IgD-negative memory B cell (primary cell): Measurements from ENCODE around the gene KCNJ10. TPM values are rescaled to one million over a fixed set of nuclear protein-coding genes. Genes with fewer than 3 reads are reported as not detected.

Experiments used
- H3K27ac Mint-ChIP-seq, 3 donors: one replicate each; pipeline ENCODE4 v1.8.0; 2020 to 2022; ENCODE audit warnings: mild to moderate bottlenecking in 3 of 3, mixed read lengths in 3 of 3, moderate library complexity in 1 of 3
- H3K27me3 Mint-ChIP-seq: one replicate; pipeline ENCODE4 v1.8.0; 2021; ENCODE audit warnings: mixed read lengths
- H3K36me3 Mint-ChIP-seq: one replicate; pipeline ENCODE4 v1.8.0; 2020; ENCODE audit warnings: mild to moderate bottlenecking, mixed read lengths
- H3K4me1 Mint-ChIP-seq, 3 donors: one replicate each; pipeline ENCODE4 v1.8.0; 2020 to 2022; ENCODE audit warnings: mixed read lengths in 3 of 3, mild to moderate bottlenecking in 1 of 3
- H3K4me3 Mint-ChIP-seq, 4 donors: one replicate each; pipeline ENCODE4 v1.8.0; 2020 to 2022; ENCODE audit warnings: mild to moderate bottlenecking in 4 of 4, mixed read lengths in 4 of 4, moderate library complexity in 3 of 4
- H3K9me3 Mint-ChIP-seq, 3 donors: one replicate each; pipeline ENCODE4 v1.8.0; 2020 to 2021; ENCODE audit warnings: mixed read lengths in 3 of 3, mild to moderate bottlenecking in 1 of 3
- polyA plus RNA-seq: library from polyadenylated mRNA; unstranded; fragments of 300-500 nt; fragmentation: Illumina TruSeq; gene quantifications from one replicate; pipeline ENCODE4 v1.2.3, GENCODE V29; 2021

The KCNJ10 gene
- polyA plus RNA-seq, 1 donor from 2014 or later, result not detected

DNA sequence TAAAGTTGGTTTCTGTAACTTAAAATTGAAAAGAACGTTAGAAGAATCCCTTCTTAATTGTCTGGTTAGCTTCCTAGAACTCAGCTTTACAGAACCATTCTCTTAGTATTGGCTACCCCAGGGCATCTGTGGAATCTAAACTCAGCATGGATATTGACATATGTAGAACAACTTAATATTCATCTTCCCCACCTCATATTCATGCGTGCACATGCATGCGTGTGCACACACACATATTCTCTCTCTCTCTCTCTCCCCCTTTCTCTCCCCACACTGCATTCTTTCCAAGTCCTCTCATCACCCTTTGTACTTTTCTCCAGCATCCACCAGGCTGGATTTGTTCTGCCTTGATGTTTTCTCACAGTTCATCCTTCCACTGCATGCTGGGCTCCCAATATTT, 51.6 kb downstream of the KCNJ10 start:
- Mint-ChIP-seq H3K27me3 (peaks cover 10% of the 10 kb centered on the region), H3K27ac (no peak overlapping the region), H3K36me3 (peaks cover 3% of the 10 kb centered on the region), H3K4me3 (no peak overlapping the region), H3K9me3 (no peaks in the 10 kb centered on the region), H3K4me1 (no peaks in the 10 kb centered on the region)

DNA sequence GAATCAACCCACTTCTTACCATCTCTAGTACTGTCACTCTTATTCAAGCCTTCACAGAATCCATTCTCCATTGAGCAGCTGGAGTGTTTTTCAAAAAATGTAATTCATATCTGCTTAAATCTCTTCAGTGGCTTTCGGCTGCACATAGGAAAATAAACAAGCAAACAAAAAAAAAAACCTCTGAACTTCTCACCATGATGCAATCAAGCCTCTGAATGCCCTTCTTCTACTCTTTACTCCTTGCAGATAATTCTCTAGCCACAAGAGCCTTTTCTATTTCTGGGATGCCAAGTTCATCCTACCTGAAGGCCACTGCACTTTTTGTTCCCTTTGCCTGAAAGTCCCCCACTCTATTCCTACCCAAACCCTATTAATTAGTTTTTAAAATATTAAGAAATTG, 52.4 kb downstream of the KCNJ10 start:
- H3K4me1 Mint-ChIP-seq, result no peaks in the 10 kb centered on the region
- H3K36me3 Mint-ChIP-seq, result peaks cover 3% of the 10 kb centered on the region
- no peak overlapping the region for H3K4me3 Mint-ChIP-seq
- peaks cover 10% of the 10 kb centered on the region for H3K27me3 Mint-ChIP-seq
- no peaks in the 10 kb centered on the region for H3K9me3 Mint-ChIP-seq
- no peak overlapping the region for H3K27ac Mint-ChIP-seq

DNA sequence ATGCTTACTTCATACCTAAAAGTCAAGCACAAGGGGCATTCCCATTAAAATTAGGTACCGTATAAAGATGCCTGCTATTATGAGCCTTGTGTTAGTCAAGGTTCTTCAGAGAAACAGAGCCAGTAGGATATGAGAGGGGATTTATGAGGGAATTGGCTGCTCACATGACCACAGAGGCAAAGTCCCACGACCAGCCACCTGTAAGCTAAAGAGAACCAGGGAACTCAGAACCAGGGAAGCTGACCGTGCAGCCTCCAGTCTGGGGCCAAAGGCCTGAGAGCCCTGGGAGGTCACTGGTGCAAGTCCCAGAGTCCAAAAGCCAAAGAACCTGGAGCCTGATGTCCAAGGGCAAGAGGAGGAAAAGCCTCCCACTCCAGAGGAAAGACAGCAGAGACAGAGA, 58.2 kb downstream of the KCNJ10 start:
- no peak overlapping the region for H3K4me3 Mint-ChIP-seq
- H3K36me3 Mint-ChIP-seq, result peaks cover 3% of the 10 kb centered on the region
- H3K4me1 Mint-ChIP-seq, result no peaks in the 10 kb centered on the region
- H3K27me3 Mint-ChIP-seq, result peaks cover 2% of the 10 kb centered on the region
- no peak overlapping the region for H3K27ac Mint-ChIP-seq
- no peaks in the 10 kb centered on the region for H3K9me3 Mint-ChIP-seq

DNA sequence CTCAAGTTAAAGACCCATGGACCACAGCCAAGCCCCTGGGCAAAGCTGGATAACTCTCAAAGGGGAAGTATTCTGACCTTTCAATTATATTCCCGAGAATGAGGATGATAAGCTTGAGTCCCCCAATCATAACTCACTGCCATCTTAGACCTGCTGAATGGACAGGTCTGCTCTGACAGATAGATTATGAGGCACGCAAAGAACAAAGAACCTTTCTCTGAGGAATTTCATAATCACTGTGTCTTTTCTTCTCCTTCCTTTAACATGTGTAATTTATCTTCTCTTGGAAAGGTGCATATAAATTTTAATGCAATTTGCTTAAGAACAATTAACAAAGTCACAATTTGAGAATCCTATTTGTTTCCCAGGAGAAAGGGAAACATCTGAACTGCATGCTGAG, 60.2 kb downstream of the KCNJ10 start:
- no peaks in the 10 kb centered on the region for H3K36me3 Mint-ChIP-seq
- peaks cover 0 to 2% (median 0%) of the 10 kb centered on the region in 3 donors for H3K4me1 Mint-ChIP-seq
- H3K4me3 Mint-ChIP-seq, result no peak overlapping the region
- H3K27ac Mint-ChIP-seq, result no peak overlapping the region
- peaks cover 2% of the 10 kb centered on the region for H3K27me3 Mint-ChIP-seq
- H3K9me3 Mint-ChIP-seq, result no peaks in the 10 kb centered on the region

DNA sequence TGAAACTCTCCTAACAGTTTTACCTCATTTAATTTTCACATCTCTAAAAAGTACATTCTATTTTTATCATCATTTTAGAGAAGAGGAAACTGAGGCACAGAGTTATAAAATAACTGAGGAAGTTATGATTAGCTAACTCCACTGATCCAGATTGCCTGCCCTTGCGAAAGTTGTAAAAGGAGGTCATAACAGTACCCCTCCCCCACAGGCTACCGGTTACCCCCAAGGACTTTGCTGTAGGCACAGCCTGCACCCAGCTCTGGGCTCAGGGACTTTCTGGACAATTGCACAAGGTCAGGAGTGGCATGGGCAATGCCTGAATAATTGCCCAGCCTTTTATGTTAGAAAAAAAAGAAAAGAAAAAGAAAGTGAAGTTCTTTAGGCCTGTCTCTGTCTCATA, 60.9 kb downstream of the KCNJ10 start:
- H3K4me1 Mint-ChIP-seq, result peaks cover 0 to 2% (median 0%) of the 10 kb centered on the region in 3 donors
- H3K27me3 Mint-ChIP-seq, result peaks cover 2% of the 10 kb centered on the region
- no peak overlapping the region for H3K4me3 Mint-ChIP-seq
- no peaks in the 10 kb centered on the region for H3K36me3 Mint-ChIP-seq
- H3K27ac Mint-ChIP-seq, result no peak overlapping the region
- no peaks in the 10 kb centered on the region for H3K9me3 Mint-ChIP-seq

DNA sequence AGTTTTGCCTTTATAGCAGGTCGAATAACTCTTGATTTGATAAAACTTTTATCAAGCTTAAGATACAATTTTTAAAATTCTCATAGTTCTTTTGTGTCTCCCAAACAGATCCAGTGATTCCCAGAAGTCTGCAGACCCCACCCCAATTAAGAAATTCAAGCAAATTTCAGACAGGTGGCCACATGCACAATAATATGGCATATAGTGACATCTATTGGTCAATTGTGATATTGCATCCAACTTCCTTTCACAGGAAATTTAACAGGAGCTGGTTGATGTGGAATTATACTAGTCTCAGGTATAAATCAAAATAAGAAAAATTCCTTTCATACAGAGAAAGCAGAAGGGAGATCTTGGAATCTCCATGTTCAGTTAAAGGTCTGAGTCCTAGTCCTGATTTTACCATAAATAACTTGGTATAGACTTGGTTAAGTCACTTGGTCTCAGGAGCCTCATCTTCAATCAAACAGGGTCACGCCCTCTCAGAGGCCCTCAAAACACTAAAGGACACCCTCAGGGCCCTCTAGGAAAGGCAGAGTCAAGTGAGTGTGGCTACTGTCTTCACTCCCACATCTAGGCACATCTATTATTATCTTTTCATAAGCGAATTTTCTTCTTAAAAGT, 62.3 kb downstream of the KCNJ10 start:
- Mint-ChIP-seq H3K9me3 (no peaks in the 10 kb centered on the region), H3K27me3 (peaks cover 5% of the 10 kb centered on the region), H3K27ac (no peak overlapping the region), H3K4me1 (peaks cover 0 to 2% (median 0%) of the 10 kb centered on the region in 3 donors), H3K4me3 (no peak overlapping the region), H3K36me3 (no peaks in the 10 kb centered on the region)

DNA sequence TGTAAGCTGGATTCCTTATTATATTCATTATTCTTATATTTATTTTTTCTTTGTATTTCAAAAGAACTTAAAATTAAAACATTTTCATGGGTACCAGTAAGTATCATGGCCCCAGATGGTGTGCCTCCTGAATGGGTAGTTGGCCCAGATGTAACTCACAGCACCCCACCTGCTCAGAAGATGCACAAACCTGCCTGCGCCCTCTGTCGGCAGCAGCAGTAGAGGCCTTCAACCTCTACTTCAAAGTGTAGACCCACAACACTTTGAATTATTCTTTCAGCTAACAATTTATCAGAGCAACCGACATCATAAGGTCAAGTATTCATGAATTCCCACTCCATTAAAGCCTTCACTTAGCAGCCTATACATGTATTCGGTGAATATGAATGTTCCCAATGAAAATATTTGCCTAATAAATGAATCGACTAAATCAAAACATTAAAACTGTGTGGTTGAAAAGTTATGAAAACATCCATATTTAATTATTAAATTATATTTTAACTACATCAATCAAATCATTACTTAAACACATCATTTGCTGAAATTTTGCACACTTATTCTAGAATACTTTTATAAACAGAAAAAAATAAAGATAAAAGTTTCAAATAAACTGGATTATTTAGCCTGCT, 63.5 kb downstream of the KCNJ10 start:
- Mint-ChIP-seq H3K27me3 (peaks cover 5% of the 10 kb centered on the region), H3K4me3 (no peak overlapping the region), H3K27ac (no peak overlapping the region), H3K4me1 (peaks cover 0 to 2% (median 0%) of the 10 kb centered on the region in 3 donors), H3K36me3 (no peaks in the 10 kb centered on the region), H3K9me3 (no peaks in the 10 kb centered on the region)

DNA sequence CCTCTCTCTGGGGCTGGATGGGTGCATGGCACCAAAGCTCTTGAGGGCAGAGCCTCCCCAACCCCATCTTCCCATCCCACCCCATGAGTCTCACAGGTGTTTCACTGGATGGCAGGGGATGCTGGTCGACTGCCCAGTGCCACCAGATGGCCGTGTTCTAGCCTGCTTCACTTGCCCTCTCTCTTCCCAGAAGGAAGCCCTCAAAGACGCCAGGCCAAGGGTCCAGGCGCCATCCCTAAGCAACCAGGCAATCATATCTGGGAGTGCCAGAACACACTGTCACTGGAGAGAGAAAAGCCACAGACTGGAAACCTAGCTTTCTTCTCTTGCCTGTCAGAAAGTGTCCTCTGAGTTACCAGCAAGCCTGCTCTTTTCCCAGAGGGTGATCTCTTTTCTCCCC, 64.9 kb downstream of the KCNJ10 start:
- Mint-ChIP-seq H3K27ac (no peak overlapping the region), H3K4me3 (no peak overlapping the region), H3K27me3 (peaks cover 8% of the 10 kb centered on the region), H3K9me3 (no peaks in the 10 kb centered on the region), H3K36me3 (no peaks in the 10 kb centered on the region), H3K4me1 (peaks cover 0 to 2% (median 0%) of the 10 kb centered on the region in 3 donors)

DNA sequence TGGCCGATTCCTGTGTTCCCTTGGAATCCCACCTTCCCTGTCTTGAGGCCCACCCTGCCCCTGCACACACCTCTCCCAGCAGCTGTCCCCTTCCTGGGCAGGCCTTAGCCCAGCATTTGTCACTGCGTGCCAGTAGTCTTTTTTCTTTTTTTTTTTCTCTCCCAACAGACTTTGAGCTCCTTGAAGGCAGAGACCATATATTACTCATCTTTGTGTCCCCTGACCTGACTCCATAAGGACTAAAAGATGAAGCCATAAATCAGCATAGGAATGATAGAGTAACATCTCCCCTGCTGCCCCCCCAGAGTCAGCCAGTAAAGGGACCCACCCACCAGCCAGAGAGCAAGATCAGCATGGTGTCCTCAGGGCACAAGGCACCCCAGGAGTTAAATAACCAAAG, 65.5 kb downstream of the KCNJ10 start:
- Mint-ChIP-seq H3K27ac (no peak overlapping the region), H3K9me3 (no peaks in the 10 kb centered on the region), H3K4me3 (no peak overlapping the region), H3K36me3 (no peaks in the 10 kb centered on the region), H3K4me1 (peaks cover 0 to 2% (median 0%) of the 10 kb centered on the region in 3 donors), H3K27me3 (peaks cover 6% of the 10 kb centered on the region)

DNA sequence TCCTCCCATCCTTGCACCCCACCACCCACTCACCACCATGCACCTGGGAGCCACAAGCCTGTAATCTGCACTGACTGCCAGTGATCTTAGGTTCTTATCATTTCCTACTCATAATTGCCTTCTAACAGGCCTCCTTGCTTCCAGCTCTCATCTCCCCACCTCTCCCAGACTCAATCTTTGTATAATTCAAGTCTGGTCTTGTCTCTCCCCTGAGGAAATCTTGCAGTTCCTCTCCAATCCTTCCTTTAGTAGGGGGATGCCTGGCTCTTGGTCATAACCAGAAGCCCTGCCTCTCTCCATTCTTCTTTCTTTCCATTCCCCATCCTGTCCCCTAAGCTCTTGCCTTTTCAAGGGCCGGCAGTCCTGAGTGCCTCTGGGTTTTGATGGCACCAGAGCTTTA, 66.0 kb downstream of the KCNJ10 start:
- H3K9me3 Mint-ChIP-seq, result no peaks in the 10 kb centered on the region
- H3K27me3 Mint-ChIP-seq, result peaks cover 6% of the 10 kb centered on the region
- H3K4me1 Mint-ChIP-seq, result peaks cover 0 to 2% (median 0%) of the 10 kb centered on the region in 3 donors
- H3K27ac Mint-ChIP-seq, result no peak overlapping the region
- H3K36me3 Mint-ChIP-seq, result no peaks in the 10 kb centered on the region
- H3K4me3 Mint-ChIP-seq, result no peak overlapping the region

DNA sequence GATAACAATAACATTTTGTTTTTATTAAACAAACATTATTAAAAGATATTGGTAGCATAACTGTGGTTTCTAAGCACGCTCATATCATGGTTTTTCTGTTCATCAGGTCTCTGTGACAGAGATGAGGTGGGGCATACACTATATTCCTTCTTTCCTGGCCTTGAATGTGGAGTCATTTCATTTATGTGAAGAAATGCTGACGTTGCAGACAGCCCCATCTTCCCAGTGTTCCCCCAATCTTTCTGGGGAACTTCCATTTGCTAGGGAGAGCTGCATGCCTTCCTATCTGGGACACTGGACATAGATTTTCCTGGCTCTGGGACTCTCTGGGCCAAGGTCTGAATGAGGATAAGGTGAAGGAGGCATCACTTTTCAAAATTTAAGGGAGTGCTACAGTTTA, 68.5 kb downstream of the KCNJ10 start:
- Mint-ChIP-seq H3K27me3 (peaks cover 10% of the 10 kb centered on the region), H3K4me3 (no peak overlapping the region), H3K9me3 (no peaks in the 10 kb centered on the region), H3K27ac (no peak overlapping the region), H3K4me1 (peaks cover 0 to 2% (median 0%) of the 10 kb centered on the region in 3 donors), H3K36me3 (no peaks in the 10 kb centered on the region)

DNA sequence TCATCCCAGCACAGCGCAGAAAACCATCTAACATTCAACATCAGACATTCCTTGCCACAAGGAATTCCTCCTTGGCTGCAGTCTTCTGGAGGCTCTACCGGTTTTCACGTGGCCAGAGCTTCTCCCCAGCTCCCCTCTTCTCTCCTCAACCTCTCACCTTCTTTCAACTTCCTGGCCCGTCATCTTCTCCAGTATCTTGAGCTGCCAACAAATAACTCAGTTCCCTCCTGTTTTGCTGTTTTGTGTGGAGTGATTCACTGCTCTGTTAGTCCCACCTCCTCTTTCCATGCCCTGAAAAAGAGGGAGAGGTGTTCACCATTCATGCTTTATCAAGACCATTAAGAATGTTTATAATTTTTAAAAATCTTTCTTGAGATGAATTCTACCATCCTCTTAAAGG, 70.8 kb downstream of the KCNJ10 start:
- Mint-ChIP-seq H3K4me1 (no peaks in the 10 kb centered on the region), H3K36me3 (no peaks in the 10 kb centered on the region), H3K27ac (no peak overlapping the region), H3K27me3 (peaks cover 14% of the 10 kb centered on the region), H3K4me3 (no peak overlapping the region), H3K9me3 (no peaks in the 10 kb centered on the region)

DNA sequence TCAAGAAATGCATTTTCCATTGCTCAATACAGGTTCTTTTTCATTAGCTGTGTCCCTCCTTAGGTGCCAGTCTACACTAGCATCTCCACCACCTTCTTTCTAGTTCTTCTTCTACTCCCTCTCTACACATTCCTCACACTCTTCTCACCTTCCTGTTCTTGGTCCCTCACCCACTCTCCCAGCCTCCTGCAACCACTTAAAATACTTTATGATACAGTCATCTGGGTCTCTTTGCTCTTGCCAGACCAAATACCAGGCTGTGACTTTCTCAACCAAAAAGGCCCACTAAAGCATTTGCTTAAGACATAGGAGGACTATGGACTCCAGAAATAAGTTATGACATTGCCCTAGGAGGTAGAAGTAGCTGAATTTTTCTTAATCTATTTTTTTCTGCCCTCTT, 73.3 kb downstream of the KCNJ10 start:
- Mint-ChIP-seq H3K4me1 (peaks cover 0 to under 1% (median 0%) of the 10 kb centered on the region in 3 donors), H3K27me3 (peaks cover 17% of the 10 kb centered on the region), H3K27ac (no peak overlapping the region), H3K36me3 (no peaks in the 10 kb centered on the region), H3K9me3 (no peaks in the 10 kb centered on the region), H3K4me3 (no peak overlapping the region)

DNA sequence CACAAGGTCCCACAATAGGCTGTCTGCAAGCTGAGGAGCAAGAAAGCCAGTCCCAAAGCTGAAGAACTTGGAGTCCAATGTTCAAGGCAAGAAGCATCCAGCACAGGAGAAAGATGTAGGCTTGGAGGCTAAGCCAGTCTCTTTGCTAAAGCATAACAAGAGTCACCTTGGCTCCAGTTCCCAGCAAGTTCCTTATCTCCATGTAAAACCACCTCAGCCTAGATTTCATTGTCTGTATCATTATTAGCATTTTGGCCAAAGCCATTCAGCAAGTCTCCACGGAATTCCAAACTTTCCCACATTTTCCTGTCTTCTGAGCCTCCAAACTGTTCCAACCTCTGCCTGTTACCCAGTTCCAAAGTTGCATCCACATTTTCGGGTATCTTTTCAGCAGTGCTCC, 75.1 kb downstream of the KCNJ10 start:
- H3K36me3 Mint-ChIP-seq, result no peaks in the 10 kb centered on the region
- H3K27me3 Mint-ChIP-seq, result peaks cover 16% of the 10 kb centered on the region
- no peak overlapping the region for H3K4me3 Mint-ChIP-seq
- H3K27ac Mint-ChIP-seq, result no peak overlapping the region
- no peaks in the 10 kb centered on the region for H3K9me3 Mint-ChIP-seq
- H3K4me1 Mint-ChIP-seq, result peaks cover 0 to 2% (median 0%) of the 10 kb centered on the region in 3 donors

DNA sequence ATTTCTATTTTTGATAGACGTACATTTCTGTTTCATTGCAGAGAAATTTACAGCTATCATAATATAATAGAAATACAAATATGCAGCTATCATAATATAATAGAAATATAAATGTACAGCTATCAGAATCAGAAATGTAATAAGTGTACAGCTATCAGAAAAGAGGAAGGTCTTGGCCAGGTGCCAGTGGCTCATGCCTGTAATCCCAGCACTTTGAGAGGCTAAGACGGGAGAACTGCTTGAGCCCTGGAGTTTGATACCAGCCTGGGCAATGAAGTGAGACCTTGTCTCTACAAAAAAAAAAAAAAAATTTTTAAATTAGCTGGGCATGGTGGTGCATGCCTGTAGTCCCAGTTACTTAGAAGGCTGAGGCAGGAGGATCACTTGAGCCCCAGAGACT, 76.0 kb downstream of the KCNJ10 start:
- Mint-ChIP-seq H3K4me1 (peaks cover 0 to 2% (median 0%) of the 10 kb centered on the region in 3 donors), H3K9me3 (no peaks in the 10 kb centered on the region), H3K36me3 (no peaks in the 10 kb centered on the region), H3K27ac (no peak overlapping the region), H3K4me3 (no peak overlapping the region), H3K27me3 (peaks cover 16% of the 10 kb centered on the region)

DNA sequence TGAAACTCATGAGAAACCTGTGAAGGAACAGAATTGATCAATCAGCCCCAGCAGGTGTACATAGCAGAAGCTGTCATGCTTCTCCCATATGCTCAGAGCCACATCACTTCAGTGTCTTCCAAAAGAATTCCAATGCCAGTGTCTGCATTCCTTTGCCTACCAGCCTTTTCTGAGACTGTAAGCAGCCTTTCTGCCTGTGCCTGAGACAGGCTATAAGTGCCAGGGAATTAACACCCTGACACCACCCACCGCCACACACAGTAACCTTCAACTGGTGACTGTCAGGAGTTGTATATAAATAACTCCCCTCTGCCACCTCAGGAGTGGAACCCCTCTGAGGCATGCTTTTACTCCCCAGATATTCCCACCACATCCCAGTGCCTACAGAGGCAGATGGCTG, 77.8 kb downstream of the KCNJ10 start:
- Mint-ChIP-seq H3K4me1 (peaks cover 0 to 2% (median 0%) of the 10 kb centered on the region in 3 donors), H3K27ac (peak overlapping the region in 1 of 3 donors; percentile 59), H3K4me3 (no peak overlapping the region), H3K27me3 (peaks cover 17% of the 10 kb centered on the region), H3K36me3 (no peaks in the 10 kb centered on the region), H3K9me3 (peaks cover 0 to 2% (median 0%) of the 10 kb centered on the region in 3 donors)
